HCT116 (cell line): Measurements from ENCODE around the gene GAD1. TPM values are rescaled to one million over a fixed set of nuclear protein-coding genes. Genes with fewer than 3 reads are reported as not detected.

Source experiments
- ATAC-seq: fragments of 200-7000 bp; cut with Tn5 transposase; 2 replicates; pipeline ENCODE4 v1.9.1; 2020; ENCODE audit warnings: mild to moderate bottlenecking, moderate library complexity
- BruUV-seq: library from RNA; stranded (reverse); fragments of 400-500 nt; replicated peaks from 2 replicates; lab custom pipeline; 2021; lab: Mats Ljungman, UMichigan
- CTCF ChIA-PET: fragments of 300-600 bp; sonication (Branson Sonifier 250); formaldehyde crosslinking; loops from one replicate; lab custom pipeline; 2021; ENCODE audit warnings: antibody characterized with exemption; lab: Charles Lee
- POLR2A ChIA-PET: fragments of 300-600, 350-600 bp; sonication (Branson Sonifier 250); formaldehyde crosslinking; loops from one replicate; lab custom pipeline; 2021; ENCODE audit warnings: antibody characterized with exemption; lab: Charles Lee
- RAD21 ChIA-PET, 2 experiments: fragments of 300-600 bp; sonication (Branson Sonifier 250); formaldehyde crosslinking; loops; one replicate each; lab custom pipeline; 2023; ENCODE audit warnings: low total read pairs in 2 of 2; ENCODE audit not compliant: uncharacterized antibody in 2 of 2, unreplicated experiment in 2 of 2, low non-redundant PET in 1 of 2; lab: Charles Lee
- DNase-seq: peaks from one replicate; pipeline ENCODE4 v3.0.0-alpha.2; 2010; ENCODE audit warnings: low read depth, low spot score
- H2AFZ ChIP-seq: fragments of 200-600 bp; shearing (Covaris generic), sonication (generic); 2 replicates; pipeline ENCODE4 v1.6.1; 2017; ENCODE audit warnings: low read depth, mixed run types, mixed read lengths, antibody characterized with exemption, low read length; ENCODE audit not compliant: poor library complexity, severe bottlenecking
- H3K27ac ChIP-seq: 2 replicates; pipeline ENCODE4 v1.5.1; 2012; ENCODE audit warnings: low read depth, low read length
- H3K27me3 ChIP-seq: fragments of 200-600 bp; sonication (generic); 2 replicates; pipeline ENCODE4 v1.6.1; 2016; ENCODE audit warnings: mixed run types, low read length, mixed read lengths; ENCODE audit not compliant: insufficient read depth
- H3K36me3 ChIP-seq, 2 experiments: fragments of 200-500 bp in 1 of 2; fragments of 200-600 bp in 1 of 2; sonication (Bioruptor generic) in 1 of 2; sonication (generic) in 1 of 2; 2 replicates each; pipeline versions ENCODE4 v1.5.1 to v1.6.1; 2014 to 2016; ENCODE audit warnings: low read length in 2 of 2, inconsistent platforms in 1 of 2, mixed read lengths in 1 of 2, mixed run types in 1 of 2; ENCODE audit not compliant: insufficient read depth in 2 of 2, control insufficient read depth in 1 of 2
- H3K4me1 ChIP-seq, 2 experiments: fragments of 200-600 bp in 1 of 2; sonication (generic) in 1 of 2; 2 replicates each; pipeline versions ENCODE4 v1.5.1 to v1.6.1; 2012 to 2017; ENCODE audit warnings: low read length in 2 of 2, inconsistent platforms in 1 of 2, mild to moderate bottlenecking in 1 of 2, mixed read lengths in 1 of 2, mixed run types in 1 of 2, moderate library complexity in 1 of 2; ENCODE audit not compliant: insufficient read depth in 2 of 2, control insufficient read depth in 1 of 2
- H3K4me2 ChIP-seq: fragments of 200-600 bp; sonication (generic); 2 replicates; pipeline ENCODE4 v1.6.1; 2017; ENCODE audit warnings: mixed run types, low read length, mixed read lengths
- H3K4me3 ChIP-seq, 2 experiments: fragments of 200-600 bp in 1 of 2; sonication (generic) in 1 of 2; replicated peaks in 1 of 2; 2 replicates each; pipeline ENCODE4 v1.5.1; 2011 to 2016; ENCODE audit warnings: low read length in 2 of 2, control low read depth in 1 of 2, low read depth in 1 of 2, mild to moderate bottlenecking in 1 of 2, mixed read lengths in 1 of 2, mixed run types in 1 of 2
- H3K79me2 ChIP-seq: fragments of 200-600 bp; sonication (generic); 2 replicates; pipeline ENCODE4 v1.6.1; 2017; ENCODE audit warnings: mild to moderate bottlenecking, mixed run types, low read length, moderate library complexity, mixed read lengths; ENCODE audit not compliant: insufficient read depth
- H3K9ac ChIP-seq: fragments of 200-600 bp; sonication (generic); 2 replicates; pipeline ENCODE4 v1.6.1; 2016; ENCODE audit warnings: low read length, mixed read lengths
- H3K9me2 ChIP-seq: fragments of 200-600 bp; sonication (generic), shearing (Covaris generic); 2 replicates; pipeline ENCODE4 v1.6.1; 2017; ENCODE audit warnings: mixed run types, mild to moderate bottlenecking, moderate library complexity; ENCODE audit not compliant: insufficient read depth
- H3K9me3 ChIP-seq, 2 experiments: fragments of 200-500 bp in 1 of 2; fragments of 200-600 bp in 1 of 2; sonication (Bioruptor generic) in 1 of 2; sonication (generic) in 1 of 2; 2 replicates each; pipeline ENCODE4 v1.6.1; 2014 to 2017; ENCODE audit warnings: low read length in 2 of 2, mixed read lengths in 2 of 2, inconsistent platforms in 1 of 2, low read depth in 1 of 2, mild to moderate bottlenecking in 1 of 2, mixed run types in 1 of 2, moderate library complexity in 1 of 2; ENCODE audit not compliant: control insufficient read depth in 1 of 2, insufficient read depth in 1 of 2
- H4K20me1 ChIP-seq: fragments of 200-600 bp; sonication (generic), shearing (Covaris generic); 2 replicates; pipeline ENCODE4 v1.6.1; 2017; ENCODE audit warnings: mixed run types, mild to moderate bottlenecking, moderate library complexity; ENCODE audit not compliant: insufficient read depth
- CBX3 ChIP-seq: IDR thresholded peaks from 2 replicates; pipeline ENCODE4 v1.6.1; 2012; ENCODE audit warnings: low read depth
- ELF1 ChIP-seq: IDR thresholded peaks from 2 replicates; pipeline ENCODE4 v1.6.1; 2012; ENCODE audit warnings: low read depth, borderline replicate concordance
- EZH2phosphoT487 ChIP-seq: fragments of 200-600 bp; IDR thresholded peaks from 2 replicates; pipeline ENCODE4 v1.6.1; 2018; ENCODE audit warnings: antibody characterized with exemption, borderline replicate concordance
- POLR2AphosphoS5 ChIP-seq: IDR thresholded peaks from 2 replicates; pipeline ENCODE4 v1.6.1; 2011; ENCODE audit warnings: mild to moderate bottlenecking, low read depth, low read length, moderate library complexity
- RAD21 ChIP-seq: IDR thresholded peaks from 2 replicates; pipeline ENCODE4 v1.6.1; 2012; ENCODE audit warnings: low read depth, mild to moderate bottlenecking
- SRF ChIP-seq: IDR thresholded peaks from 2 replicates; pipeline ENCODE4 v1.6.1; 2012; ENCODE audit warnings: low read depth
- TCF7L2 ChIP-seq: IDR thresholded peaks from 2 replicates; pipeline ENCODE4 v1.7.0; 2011; ENCODE audit warnings: borderline replicate concordance, inconsistent platforms; ENCODE audit not compliant: insufficient read depth, insufficient read length; ENCODE audit errors: extremely low read depth
- YY1 ChIP-seq: IDR thresholded peaks from 2 replicates; pipeline ENCODE4 v1.6.1; 2011; ENCODE audit warnings: low read length, low read depth, moderate library complexity, mild to moderate bottlenecking; ENCODE audit not compliant: insufficient replicate concordance; ENCODE audit errors: extremely low read depth
- ZNF274 ChIP-seq: fragments of 200-500 bp; sonication (Bioruptor generic); IDR thresholded peaks from 2 replicates; pipeline ENCODE4 v1.6.1; 2014; ENCODE audit warnings: mild to moderate bottlenecking, low read depth, low read length, inconsistent platforms
- intact Hi-C: fragments of 100-400 bp; cut with micrococcal nuclease; formaldehyde crosslinking; loops from 2 replicates; pipeline ENCODE4 v1.10.0; 2022
- total RNA-seq: library from RNA; stranded (reverse); gene quantifications from one replicate; pipeline ENCODE4 v1.2.1, GENCODE V29; 2021; ENCODE audit not compliant: unreplicated experiment
- TF ChIP-seq, protein P1 (sequence below): IDR thresholded peaks from 2 replicates; pipeline ENCODE4 v1.6.1; 2012
- TF ChIP-seq, protein P2 (sequence below), 3 experiments: fragments of 200-600 bp in 1 of 3; sonication (generic) in 1 of 3; IDR thresholded peaks in 2 of 3; conservative IDR thresholded peaks in 1 of 3; 2 replicates each; pipeline ENCODE4 v1.5.1; 2012 to 2017; ENCODE audit warnings: low read depth in 2 of 3, low read length in 2 of 3, antibody characterized with exemption in 1 of 3, borderline replicate concordance in 1 of 3, control low read depth in 1 of 3, mild to moderate bottlenecking in 1 of 3, mixed read lengths in 1 of 3, mixed run types in 1 of 3, moderate library complexity in 1 of 3; ENCODE audit not compliant: insufficient read depth in 1 of 3

GAD1 gene
- total RNA-seq, 1 experiment from 2014 or later, result 11.0 TPM

DNA sequence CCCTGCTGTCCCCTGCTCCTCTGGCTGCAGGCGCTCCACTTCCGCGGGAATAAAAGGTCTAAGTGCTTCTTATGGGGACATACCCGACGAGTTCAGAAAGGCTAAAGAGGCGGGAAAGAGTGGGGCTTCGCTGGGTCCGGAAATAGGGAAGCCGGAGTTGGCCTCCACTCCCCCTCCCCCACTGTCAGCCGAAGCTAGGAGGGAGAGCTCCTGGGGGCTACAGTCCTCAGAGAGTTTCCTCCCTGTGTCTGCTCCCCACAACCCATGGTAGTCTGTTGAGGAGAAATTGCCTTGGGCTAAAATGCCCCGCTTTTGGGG, 7.2 kb downstream of the GAD1 start:
- CTCF ChIA-PET, result no interaction called here
- H3K36me3 ChIP-seq, result no peaks in the 10 kb centered on the region
- H3K4me3 ChIP-seq, result no peak overlapping the region

More for the DNA sequence above, 7.2 kb downstream of the GAD1 start:
- no peaks in the 10 kb centered on the region for H3K9me3 ChIP-seq
- intact Hi-C loops, result no loop called here
- no peak overlapping the region for H3K27ac ChIP-seq
- BruUV-seq, result no TSS peak
- ATAC-seq, result no peak
- RAD21 ChIA-PET, result no interaction called here
- no peaks in the 10 kb centered on the region for H3K9me2 ChIP-seq
- no peaks in the 10 kb centered on the region for H3K79me2 ChIP-seq
- no peak overlapping the region for H3K4me2 ChIP-seq
- DNase-seq, result no peak
- H2AFZ ChIP-seq, result no peak overlapping the region
- H3K27me3 ChIP-seq, result no peaks in the 10 kb centered on the region
- no peak overlapping the region for H3K9ac ChIP-seq
- peaks cover 0 to 4% of the 10 kb centered on the region in 2 experiments; a peak in 1 of 4 replicates for H3K4me1 ChIP-seq
- H4K20me1 ChIP-seq, result no peaks in the 10 kb centered on the region
- TF ChIP-seq CBX3 (no peak), SRF (no peak), YY1 (no peak), ZNF274 (no peak), TCF7L2 (no peak), EZH2phosphoT487 (no peak), RAD21 (no peak), POLR2AphosphoS5 (no peak), ELF1 (no peak)
- TF ChIP-seq, protein P1, sequence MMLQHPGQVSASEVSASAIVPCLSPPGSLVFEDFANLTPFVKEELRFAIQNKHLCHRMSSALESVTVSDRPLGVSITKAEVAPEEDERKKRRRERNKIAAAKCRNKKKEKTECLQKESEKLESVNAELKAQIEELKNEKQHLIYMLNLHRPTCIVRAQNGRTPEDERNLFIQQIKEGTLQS, result no peak
- TF ChIP-seq, protein P2, sequence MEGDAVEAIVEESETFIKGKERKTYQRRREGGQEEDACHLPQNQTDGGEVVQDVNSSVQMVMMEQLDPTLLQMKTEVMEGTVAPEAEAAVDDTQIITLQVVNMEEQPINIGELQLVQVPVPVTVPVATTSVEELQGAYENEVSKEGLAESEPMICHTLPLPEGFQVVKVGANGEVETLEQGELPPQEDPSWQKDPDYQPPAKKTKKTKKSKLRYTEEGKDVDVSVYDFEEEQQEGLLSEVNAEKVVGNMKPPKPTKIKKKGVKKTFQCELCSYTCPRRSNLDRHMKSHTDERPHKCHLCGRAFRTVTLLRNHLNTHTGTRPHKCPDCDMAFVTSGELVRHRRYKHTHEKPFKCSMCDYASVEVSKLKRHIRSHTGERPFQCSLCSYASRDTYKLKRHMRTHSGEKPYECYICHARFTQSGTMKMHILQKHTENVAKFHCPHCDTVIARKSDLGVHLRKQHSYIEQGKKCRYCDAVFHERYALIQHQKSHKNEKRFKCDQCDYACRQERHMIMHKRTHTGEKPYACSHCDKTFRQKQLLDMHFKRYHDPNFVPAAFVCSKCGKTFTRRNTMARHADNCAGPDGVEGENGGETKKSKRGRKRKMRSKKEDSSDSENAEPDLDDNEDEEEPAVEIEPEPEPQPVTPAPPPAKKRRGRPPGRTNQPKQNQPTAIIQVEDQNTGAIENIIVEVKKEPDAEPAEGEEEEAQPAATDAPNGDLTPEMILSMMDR (IDR thresholded peaks at IDR 0.05 in 2 of 3, conservative IDR thresholded peaks at IDR 0.05 in 1 of 3; ENCODE audit: borderline replicate concordance in 1 of 3, insufficient read depth in 1 of 3, low read depth in 2 of 3, low read length in 2 of 3), result no peak
- TF ChIP-seq, all 23 proteins: peak for 0
- POLR2A ChIA-PET, result no interaction called here
